GM19240 (cell line): ENCODE data around the gene PSME3IP1.

Experiments
- DNase-seq: peaks from one replicate; pipeline ENCODE4 v3.0.0; 2011; ENCODE audit warnings: low spot score; ENCODE audit not compliant: insufficient read length

Gene PSME3IP1

DNA sequence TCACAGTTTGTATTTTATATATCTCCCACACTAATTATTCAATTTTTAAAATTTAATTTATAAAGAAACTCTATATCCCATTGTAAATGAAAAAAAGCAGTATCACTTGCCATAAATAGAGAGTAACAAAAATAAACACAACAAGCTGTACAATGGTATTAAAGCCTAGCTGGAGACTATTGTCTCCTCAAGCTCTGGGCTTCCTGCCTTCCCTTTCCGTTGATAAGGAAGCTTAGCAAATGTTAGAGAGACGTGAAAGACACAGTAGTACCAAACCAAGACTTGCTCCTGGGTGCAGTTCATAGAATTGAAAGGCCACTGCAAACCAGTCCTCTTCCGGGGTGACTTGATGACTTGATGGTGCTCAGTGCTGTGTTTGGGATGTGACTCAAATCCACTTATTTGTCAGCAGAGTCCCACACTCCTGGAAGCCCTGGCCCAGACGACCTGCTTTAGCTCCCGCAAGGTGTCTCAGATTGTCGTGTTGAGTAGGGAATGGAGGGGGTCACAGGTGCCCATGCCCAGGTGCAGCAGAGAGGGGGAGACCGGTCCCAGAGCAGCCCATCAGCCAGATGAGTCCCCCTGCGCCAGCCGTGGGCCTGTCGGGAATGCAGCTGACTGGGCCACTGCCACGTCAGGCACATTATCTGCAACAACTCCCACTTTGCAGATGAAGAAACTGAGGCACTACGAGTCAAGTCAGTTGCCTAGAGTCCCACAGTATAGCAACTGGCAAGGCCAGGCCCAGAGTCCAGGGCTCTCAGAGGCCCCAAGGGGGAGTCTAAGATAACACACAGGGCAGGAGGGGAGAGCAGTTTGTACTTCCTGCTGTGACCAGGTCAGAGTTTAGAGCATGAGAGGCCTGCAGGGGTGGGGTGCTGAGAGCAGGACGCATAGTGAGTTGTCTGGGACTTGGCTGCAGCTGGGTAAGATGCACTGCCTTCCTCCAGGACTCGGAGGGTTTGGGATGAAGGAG is 40.5 kb downstream of the PSME3IP1 start:
- no peak for DNase-seq

DNA sequence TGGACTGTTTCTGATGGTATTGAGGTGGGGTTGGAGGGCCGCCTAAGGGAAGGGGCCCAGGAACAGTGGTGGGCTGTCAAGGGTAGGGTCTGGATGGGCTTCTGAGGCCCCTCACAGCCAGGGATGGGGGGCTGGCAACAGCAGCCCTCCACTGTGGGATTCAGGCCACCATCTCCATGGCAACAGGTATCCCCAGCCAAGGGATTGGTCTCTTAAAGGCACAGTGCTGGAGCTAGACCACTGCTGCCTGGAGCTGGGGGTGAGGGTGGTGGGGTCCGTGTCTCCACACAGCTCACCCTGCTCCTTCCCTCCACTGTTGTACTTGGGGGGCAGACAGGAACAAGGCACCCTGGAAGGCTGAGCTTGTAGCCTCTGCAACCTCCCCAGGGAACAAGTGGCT is 41.8 kb downstream of the PSME3IP1 start:
- no peak for DNase-seq

DNA sequence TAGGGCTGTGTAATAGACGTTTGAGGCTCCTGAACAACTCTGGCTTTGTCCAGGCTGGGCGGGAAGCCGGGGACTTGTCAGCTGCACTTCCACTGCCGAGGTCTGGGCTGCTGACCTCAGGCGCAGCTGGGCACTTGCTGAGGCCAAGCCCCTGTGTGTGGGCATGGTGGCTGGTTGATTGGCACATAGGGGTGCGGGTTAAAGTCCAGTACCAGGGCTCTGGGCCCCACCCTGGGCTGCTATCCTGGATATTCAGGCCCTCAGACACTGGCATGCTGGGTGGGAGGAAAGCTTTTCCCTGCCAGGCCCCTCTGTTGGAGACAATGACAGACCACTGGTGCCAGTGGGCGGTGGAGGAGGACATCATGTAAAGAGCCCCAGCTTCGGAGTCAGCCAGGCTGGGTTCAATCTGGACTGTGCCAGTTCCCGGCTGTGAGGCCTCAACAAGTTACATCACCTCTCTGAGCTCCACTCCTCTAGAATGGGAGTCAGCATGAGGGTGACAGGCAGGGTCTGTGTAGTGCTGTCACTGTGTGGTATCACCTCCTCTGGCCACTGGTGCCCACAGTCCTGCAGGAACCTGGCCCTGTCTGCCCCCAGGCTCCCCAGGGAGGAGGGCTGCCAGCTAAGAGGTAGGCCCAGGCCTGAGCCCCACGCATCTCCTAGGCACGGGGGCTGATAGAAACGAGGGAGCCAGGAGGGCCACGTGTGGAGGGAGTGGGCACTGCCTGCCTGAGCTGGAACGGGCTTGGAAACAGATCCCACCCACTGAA is 42.5 kb downstream of the PSME3IP1 start:
- no peak for DNase-seq

DNA sequence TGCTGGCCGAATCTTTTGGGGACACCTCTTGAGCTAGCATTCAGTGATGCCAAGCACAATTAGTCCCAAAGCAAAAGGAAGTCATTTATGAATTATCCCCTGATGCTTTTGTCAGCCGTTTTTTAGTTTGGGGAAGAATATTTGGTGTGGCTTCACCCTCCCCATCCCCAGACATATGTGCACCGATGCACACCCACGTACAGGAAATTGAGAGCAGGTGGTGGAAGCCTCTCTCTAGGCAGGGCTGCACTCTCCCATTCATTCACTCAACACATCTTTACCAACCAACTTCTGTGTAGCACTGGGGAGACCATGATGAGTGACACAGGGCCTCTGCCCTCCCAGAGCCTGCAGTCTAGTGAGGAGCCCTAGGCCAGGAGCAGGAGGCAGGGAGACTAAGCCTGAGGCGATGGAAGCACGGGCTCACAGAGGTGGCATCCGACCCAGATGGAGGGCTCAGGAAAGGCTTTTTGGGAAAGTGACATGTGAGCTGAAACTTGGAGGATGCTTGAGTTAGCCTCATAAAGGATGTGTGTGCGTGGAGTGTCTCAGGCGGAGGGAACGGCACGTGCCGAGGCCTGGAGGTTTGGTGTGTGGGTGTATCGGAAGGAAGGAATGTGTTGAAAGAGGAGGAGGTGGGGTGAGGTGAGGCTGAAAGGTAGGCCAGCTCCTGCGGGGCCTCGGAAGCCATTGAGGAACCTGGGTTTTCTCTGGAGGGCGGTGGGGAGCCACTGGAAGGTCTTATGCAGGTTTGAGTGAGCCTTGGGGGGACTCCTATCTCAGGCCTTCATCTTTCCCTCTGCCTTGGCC is 43.8 kb downstream of the PSME3IP1 start:
- no peak for DNase-seq

DNA sequence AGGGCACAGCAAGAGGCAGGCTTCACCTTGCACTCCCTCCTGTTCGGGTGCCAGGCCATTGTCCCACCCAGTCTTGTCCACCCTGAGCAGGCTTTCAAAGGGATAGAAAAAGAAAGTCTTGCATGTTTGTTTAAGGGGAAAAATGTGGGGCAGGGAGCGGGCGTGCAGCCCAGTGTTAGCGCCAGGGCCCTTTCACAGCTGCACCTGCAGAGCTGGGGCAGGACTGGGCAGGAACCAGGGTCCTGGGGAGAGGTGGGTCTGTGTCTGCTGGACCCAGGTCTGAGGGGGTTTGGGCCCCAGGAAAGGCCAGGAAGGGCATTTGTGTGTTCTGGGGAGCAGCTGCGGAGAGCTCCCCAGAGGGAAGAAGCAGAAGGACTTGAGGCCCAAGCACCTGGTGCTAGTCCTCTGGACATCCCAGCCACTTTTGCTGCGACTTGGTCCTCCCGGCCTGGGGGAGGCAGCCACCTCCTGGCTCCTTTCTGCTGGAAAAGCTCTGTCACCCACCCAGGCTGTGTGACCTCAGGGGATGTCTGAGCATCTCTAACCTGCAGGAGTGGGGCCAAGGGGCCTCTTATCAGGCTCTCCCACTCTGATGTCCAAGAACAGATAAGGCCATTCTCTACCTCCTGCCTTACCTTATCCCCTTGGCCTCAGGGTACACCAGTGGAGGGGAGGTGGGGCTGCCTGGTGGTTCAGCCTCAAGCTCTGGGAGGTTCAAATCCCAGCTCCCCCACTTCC is 44.7 kb downstream of the PSME3IP1 start:
- DNase-seq: no peak

DNA sequence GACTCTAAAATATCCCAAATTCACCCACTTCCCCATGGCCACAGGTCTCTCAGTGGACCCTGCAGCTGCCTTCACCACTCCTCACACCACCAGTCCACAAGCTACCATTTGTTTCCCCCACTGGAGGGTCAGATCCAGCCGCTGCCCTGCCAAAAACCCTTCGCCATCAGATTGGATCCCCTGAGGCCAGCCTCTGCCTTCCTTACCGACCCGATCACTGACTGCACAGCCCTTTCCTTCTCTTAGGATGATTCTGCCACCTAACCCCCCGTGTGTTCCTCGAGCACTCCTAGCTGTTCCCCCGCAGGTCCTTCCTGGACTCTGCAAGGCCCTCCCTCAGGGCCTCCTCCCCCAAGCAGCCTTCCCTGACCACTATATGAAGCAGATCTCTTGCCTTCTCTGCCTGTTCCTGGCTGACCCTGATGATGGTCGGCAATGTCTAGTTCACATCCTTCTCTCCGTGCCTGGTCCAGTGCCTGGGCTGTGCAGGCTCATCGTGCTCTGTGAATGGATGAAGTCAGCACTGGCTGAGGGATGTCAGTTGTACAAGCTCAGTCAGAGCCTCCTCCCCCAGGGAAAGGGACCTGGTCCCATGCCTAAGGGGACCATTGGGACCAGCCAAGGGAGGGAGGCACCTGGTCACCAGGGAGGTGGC is 47.4 kb downstream of the PSME3IP1 start:
- no peak for DNase-seq

DNA sequence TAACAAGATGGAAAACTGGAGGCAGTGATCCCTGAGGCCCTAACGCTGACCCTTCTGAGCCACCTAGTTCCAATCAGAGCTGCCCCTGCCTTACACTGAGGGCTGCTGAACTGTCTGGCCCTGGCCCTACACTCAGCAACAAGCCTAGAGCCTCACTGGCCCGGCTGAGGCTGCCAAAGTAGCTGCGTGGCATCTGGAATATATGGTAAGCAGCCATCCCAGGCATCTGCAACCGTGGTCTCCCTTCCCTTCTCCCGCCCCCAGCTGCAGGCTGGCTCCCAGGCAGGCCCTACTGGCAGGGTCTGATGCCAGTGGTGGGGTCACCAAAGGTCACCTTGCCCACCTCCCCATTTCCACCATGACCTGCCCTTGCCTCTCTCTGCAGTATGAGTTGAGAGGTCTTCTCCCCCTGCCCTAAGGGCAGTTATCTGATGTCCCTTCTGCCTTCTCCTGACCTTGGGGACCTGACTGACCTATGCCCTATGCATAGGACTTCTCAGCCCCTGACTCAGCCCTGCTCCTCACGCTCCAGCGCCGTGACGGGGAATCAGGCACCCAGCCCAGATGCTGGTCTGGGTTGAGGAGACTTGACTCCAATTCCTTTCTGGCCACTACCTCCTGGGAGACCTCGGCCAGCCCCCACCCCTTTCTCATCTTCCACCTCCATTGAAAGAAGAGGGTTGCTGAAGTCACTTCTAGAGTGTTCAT is 48.1 kb downstream of the PSME3IP1 start:
- DNase-seq: no peak

DNA sequence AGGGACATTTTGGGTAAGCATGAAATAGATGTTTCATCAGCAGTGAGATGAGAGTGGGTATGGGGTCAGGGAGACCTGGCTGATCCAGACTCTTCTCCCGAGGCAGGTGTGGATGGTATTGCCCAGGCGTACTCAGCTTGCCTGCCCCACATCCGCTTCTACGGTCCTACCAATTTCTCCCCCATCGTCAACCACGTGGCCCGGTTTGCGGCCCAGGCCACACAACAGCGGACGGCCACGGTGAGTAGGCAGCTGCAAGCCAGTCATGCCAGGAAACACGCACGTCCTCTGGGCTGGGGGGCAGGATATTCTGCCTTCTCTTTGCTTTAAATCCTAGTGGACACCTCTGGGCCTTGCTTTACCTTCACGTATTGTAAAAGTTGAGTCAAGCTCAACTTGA is 48.8 kb downstream of the PSME3IP1 start:
- DNase-seq: no peak

DNA sequence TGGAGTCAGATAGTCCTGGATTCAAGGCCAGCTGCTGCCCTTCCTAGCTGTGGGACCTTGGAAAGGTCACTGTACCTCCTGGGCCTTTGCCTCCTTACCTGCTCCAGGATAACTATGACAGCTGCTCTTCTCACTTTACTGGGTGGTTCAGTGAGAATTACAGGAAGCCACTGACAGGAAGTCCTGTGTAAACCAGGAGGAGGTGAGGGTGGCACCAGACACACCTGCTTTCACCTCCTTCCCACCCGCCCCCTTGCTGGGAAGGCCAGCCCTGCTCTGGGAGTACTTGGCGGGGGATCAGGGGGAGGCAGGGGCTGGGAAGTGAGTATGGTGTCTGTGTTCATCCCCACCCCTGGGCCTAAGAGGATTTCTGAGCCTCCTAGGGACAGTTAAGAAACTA is 50.9 kb downstream of the PSME3IP1 start:
- DNase-seq: no peak

DNA sequence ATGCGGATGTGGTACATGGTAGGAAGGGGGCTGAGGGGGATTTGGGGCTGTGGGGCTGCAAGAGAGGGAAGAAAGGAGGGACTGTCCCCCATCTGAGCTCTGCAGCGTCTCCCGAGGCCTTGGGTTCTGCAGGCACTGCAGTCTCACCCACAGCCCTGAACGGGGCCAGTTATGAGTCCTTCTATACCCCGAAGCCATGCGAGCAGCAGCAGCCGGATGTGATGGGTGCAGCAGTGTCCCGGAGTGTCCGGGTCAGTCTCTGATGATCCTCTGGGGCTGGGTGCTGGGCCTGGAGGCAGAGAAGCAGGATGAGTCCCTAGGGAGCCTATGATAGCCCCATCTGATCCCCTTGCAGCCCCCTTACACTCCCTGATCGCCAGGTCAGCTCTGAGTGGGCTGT is 52.0 kb downstream of the PSME3IP1 start:
- DNase-seq: no peak

DNA sequence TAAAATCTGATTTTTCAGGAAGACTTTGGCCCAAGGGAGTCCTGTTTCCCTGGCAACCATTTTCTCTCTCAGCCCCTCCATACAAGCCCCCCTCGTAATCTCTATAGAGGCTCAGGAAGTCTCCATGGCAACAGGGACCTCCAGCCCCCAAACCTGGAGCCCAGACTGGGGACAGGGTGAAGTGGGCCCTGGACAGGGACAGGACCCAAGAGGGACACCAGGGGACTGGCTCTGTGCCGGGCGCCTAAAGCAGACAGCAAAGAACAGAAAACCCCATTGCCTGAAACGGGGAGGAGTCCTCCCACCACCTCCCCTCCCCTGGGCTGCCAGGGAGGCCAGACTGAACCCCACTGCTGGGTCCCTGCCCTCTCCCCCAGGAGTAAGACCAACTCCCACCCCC is 52.8 kb downstream of the PSME3IP1 start:
- DNase-seq: no peak

DNA sequence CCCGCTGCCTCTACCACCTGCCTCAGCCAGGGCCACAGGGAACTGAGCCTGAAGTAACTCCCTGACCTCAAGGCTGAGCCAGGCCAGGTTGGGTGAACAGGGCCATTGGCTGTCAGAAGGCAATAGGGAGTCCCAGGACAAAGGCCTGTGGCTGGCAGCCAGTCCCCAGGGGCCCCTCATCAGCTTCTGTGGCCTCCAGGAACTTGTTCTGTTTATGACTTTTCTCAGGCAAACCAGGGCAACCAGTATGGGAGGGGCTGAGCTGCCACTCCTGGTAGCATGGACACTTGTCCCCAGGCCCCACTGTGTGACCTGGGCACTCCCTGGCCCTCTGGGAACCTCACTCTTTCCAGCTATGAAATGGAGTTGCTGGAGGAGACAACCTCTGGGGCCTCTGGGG is 53.4 kb downstream of the PSME3IP1 start:
- no peak for DNase-seq

DNA sequence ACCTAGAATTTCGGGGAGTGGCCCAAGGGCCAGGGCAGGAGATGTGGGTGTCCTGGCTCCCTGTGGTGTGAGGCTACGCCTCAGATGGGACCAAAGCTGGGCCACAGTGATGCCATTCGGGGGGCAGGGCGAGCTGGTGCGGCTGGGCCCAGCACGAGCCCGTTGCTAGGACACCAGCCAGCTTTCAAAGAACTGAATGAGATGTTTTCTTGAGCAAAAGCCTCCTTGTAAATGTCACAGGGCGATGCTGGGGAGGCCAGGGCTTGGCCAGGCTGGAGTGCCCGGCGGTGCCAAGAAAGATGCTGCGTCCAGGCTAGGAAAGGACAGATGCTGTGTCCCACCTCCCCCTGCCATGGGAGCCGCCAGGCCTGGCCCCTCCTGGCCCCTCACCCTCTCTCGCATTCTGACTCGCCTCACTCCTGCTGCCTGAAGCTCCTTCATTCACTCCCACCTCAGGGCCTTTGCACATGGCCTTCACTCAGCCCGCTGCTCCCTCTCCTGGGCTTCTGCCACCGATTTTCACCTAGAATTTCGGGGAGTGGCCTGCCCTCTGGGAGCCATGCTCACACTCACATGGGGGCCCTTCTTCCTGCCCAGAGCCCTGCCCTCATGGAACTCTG is 54.4 kb downstream of the PSME3IP1 start:
- DNase-seq: no peak

DNA sequence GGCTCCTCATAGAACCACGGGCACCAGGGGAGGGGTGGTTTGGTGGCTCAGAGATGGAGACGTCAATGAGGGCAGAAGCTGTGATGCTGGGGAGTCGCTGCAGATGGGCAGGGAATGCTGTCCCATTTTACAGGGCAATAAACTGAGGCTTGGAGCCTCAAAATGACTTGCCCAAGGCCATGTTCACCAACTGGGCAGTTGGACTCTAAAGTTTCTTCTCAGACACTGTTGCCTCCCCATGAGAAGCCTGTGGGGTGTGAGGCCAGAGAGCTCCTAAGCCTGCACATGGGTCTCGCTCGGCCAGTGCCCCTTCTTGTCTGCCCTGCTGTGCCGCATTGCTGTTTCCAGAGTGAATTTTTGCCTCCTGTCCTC is 54.9 kb downstream of the PSME3IP1 start:
- DNase-seq: no peak

DNA sequence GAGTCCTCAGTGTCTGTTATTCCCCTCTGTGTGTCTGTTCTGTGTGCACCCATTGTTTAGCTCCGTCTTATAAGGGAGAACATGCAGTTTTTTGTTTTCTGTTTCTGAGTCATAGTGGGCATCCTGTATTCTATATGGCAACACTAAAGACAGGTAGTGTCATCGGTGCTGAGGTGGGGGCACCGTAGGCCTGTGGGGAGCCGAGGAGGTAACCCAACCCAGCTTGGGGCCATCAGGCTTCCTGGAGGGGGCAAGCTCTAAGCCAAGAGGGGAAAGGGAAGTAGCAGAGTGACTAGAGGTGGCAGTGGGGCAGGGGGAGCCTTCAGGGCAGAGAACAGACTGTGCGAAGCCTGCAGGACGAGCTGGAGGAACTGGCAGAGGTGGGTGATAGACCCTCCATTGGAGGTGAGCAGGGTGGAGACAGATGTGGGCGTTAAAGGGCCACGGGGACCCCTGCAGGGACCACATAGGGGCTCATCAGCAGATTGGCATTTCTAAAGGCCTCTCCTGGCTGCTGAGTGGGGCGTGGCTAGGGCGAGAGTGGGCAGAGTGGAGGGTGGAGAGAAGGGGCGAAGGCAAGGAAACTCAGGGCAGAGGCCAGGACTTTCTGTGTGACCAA is 57.0 kb downstream of the PSME3IP1 start:
- DNase-seq: no peak

DNA sequence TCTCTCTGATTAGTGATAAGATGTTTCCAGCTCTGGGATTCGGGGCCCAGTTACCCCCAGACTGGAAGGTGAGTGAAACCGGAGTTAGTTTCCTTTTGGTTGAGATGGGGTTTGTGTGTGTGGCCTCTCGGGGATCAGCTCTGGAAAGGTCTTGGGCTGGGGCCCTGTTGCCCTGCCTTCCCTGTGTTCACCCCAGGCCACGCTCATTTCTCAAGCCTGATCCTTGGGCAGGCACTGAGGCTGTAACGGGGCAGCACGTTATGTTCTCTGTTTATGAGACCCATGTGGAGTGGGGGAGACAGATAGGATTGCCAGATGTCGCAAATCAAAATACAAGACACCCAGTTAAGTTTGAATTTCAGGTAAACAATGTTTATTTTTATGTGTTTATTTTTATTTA is 58.0 kb downstream of the PSME3IP1 start:
- DNase-seq: no peak

DNA sequence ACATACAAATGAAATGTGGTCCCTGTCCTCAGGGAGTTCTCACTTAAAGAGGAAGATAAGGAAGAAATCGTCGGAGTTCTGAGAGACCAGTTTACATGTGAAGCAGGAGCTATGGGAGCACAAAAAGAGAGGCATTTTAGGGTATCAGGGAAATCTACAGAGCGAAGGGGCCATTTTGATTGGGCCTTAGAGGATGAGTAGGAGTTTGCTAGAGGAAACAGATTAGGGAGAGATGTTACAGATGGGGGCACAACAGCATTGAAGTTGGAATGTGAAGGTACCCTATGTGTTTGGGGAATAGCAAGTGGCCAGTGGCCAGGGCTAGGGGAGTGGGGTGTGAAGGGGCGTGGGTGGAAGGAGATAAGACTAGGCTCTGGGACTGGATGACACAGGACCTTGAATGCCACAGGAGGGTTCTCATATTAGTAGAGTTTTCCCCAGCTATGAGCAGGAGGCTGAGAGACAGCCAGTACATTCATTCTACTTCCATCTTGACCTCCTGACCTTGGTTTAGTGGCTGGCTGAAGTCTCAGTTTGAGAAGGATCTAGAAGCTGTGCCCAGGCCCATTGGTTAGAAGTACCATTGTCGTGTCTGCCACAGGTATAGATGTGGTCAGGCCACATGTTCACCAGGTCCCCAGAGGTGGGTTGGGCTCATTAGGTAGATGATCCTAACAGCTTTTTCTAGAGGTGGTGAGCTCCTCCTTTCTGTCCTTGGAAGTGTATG is 58.6 kb downstream of the PSME3IP1 start:
- DNase-seq: no peak

DNA sequence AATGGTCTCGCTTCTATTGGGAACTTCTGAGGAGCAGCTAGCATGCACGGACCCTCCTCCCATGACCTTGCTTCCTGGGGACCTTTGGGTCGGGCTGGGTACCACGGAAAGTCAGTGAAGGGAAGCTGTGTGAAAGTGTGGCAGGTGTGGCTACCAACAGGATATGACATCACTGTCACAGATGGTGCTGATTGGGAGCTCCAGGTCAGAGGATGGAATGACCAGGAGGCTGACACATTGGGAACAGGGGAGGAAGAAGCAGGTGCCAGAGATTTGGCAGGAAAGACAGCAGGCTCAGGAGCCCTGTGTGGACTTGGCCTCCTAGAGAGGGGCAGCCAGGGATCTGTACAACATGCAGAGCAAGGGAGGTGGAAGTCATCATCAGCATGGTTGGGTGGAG is 59.4 kb downstream of the PSME3IP1 start:
- no peak for DNase-seq
